Measurements from ENCODE around the gene UGT1A9. TPM values are rescaled to one million over a fixed set of nuclear protein-coding genes. Genes with fewer than 3 reads are reported as not detected.

Gene UGT1A9
- polyA plus RNA-seq, 1 donor from 2014 or later = not detected

DNA sequence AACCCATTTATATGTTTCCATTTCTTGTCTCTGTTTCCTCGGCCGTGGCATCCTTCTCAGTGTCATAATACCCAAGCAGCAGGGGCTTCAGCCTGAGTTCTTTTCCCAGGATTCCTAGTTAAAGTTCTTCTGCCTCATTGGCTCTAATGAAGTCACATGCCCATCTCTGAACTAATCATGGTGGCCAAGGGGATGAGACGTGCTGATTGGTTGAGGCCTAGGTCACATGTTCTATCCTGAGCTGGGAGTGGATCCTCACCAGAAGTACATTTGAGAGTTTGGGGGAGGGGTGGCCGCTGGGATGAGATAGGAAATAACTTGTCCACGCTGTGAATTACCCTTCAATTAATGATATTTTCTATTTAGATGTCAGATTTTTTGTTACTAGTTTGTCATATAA is 37.2 kb downstream of the UGT1A9 start:
- no peak overlapping the region for H3K4me2 ChIP-seq (ENCODE audit: low read length)
- no peaks in the 10 kb centered on the region for H3K9me2 ChIP-seq (ENCODE audit: insufficient read depth, low read length)
- H3K9me3 ChIP-seq (ENCODE audit: low read length) = no peaks in the 10 kb centered on the region
- H4K20me1 ChIP-seq (ENCODE audit: insufficient read depth) = no peaks in the 10 kb centered on the region
- no peaks in the 10 kb centered on the region for H3K27me3 ChIP-seq (ENCODE audit: insufficient read depth, low read depth, low read length)
- H3K27ac ChIP-seq (ENCODE audit: low read length) = no peak overlapping the region
- no peak for TF ChIP-seq SMC3 (conservative IDR thresholded peaks at IDR 0.05; ENCODE audit: poor library complexity)
- no peak for TF ChIP-seq RAD21 (conservative IDR thresholded peaks at IDR 0.05)
- TF ChIP-seq, protein P1, sequence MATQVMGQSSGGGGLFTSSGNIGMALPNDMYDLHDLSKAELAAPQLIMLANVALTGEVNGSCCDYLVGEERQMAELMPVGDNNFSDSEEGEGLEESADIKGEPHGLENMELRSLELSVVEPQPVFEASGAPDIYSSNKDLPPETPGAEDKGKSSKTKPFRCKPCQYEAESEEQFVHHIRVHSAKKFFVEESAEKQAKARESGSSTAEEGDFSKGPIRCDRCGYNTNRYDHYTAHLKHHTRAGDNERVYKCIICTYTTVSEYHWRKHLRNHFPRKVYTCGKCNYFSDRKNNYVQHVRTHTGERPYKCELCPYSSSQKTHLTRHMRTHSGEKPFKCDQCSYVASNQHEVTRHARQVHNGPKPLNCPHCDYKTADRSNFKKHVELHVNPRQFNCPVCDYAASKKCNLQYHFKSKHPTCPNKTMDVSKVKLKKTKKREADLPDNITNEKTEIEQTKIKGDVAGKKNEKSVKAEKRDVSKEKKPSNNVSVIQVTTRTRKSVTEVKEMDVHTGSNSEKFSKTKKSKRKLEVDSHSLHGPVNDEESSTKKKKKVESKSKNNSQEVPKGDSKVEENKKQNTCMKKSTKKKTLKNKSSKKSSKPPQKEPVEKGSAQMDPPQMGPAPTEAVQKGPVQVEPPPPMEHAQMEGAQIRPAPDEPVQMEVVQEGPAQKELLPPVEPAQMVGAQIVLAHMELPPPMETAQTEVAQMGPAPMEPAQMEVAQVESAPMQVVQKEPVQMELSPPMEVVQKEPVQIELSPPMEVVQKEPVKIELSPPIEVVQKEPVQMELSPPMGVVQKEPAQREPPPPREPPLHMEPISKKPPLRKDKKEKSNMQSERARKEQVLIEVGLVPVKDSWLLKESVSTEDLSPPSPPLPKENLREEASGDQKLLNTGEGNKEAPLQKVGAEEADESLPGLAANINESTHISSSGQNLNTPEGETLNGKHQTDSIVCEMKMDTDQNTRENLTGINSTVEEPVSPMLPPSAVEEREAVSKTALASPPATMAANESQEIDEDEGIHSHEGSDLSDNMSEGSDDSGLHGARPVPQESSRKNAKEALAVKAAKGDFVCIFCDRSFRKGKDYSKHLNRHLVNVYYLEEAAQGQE (IDR thresholded peaks at IDR 0.05; ENCODE audit: borderline replicate concordance) = no peak
- no peak for TF ChIP-seq POLR2AphosphoS5 (IDR thresholded peaks at IDR 0.05)
- H3F3A ChIP-seq (ENCODE audit: insufficient read depth, low read length, poor library complexity, severe bottlenecking) = no peaks in the 10 kb centered on the region
- no peaks in the 10 kb centered on the region for H3K79me2 ChIP-seq (replicated peaks; ENCODE audit: insufficient read depth, low read length)
- no peaks in the 10 kb centered on the region for H3K36me3 ChIP-seq (ENCODE audit: insufficient read depth, low read length)
- H3K9ac ChIP-seq (ENCODE audit: low read length) = no peak overlapping the region
- H2AFZ ChIP-seq (ENCODE audit: low read depth, low read length) = no peak overlapping the region
- H3K4me3 ChIP-seq (ENCODE audit: low read length) = no peak overlapping the region

DNA sequence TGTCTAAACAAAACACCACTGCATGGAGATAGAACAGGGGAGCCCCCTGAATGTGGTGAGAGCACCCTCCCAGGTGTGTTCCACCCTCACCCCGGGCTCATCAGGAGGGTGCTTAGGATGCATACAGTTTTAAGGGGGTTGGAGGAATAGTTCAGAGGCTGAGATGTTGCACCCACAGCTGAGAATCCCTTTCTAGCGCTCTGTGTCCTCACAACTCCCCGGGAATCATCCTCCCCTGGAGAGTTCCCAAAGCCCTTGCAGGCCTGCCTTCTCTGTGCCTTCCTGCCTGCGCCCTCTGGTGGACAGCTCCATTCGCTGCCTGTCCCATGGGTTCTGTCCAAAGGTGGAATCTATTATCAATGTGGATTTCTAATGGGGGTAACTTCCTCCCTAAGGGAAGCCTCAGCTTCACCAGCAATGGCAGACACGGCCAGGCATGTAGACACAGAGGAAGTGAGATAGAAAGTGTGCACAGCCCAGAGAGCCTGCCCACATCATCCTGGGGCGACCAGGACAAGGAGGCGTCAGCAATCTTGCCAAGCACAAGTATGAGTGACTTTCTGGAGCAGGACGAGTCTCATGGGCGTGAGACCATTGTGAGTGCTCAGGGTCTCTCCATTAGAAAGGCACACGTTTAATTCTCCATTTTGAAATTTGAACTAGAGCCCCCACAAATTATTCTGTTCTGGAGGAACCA is 39.8 kb downstream of the UGT1A9 start:
- Histone ChIP-seq H3K4me3 (ENCODE audit: low read length) (no peak overlapping the region), H3K4me2 (ENCODE audit: low read length) (no peak overlapping the region), H3K9me2 (ENCODE audit: insufficient read depth, low read length) (no peaks in the 10 kb centered on the region), H3K36me3 (ENCODE audit: insufficient read depth, low read length) (no peaks in the 10 kb centered on the region), H4K20me1 (ENCODE audit: insufficient read depth) (no peaks in the 10 kb centered on the region), H3K9me3 (ENCODE audit: low read length) (no peaks in the 10 kb centered on the region), H3F3A (ENCODE audit: insufficient read depth, low read length, poor library complexity, severe bottlenecking) (no peaks in the 10 kb centered on the region), H3K9ac (ENCODE audit: low read length) (no peak overlapping the region), H3K27ac (ENCODE audit: low read length) (no peak overlapping the region), H3K27me3 (ENCODE audit: insufficient read depth, low read depth, low read length) (no peaks in the 10 kb centered on the region), H2AFZ (ENCODE audit: low read depth, low read length) (no peak overlapping the region), H3K79me2 (replicated peaks; ENCODE audit: insufficient read depth, low read length) (no peaks in the 10 kb centered on the region)
- TF ChIP-seq, protein P2, sequence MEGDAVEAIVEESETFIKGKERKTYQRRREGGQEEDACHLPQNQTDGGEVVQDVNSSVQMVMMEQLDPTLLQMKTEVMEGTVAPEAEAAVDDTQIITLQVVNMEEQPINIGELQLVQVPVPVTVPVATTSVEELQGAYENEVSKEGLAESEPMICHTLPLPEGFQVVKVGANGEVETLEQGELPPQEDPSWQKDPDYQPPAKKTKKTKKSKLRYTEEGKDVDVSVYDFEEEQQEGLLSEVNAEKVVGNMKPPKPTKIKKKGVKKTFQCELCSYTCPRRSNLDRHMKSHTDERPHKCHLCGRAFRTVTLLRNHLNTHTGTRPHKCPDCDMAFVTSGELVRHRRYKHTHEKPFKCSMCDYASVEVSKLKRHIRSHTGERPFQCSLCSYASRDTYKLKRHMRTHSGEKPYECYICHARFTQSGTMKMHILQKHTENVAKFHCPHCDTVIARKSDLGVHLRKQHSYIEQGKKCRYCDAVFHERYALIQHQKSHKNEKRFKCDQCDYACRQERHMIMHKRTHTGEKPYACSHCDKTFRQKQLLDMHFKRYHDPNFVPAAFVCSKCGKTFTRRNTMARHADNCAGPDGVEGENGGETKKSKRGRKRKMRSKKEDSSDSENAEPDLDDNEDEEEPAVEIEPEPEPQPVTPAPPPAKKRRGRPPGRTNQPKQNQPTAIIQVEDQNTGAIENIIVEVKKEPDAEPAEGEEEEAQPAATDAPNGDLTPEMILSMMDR (IDR thresholded peaks at IDR 0.05; ENCODE audit: poor library complexity, severe bottlenecking) = peak; percentile 32
- TF ChIP-seq, protein P1 (IDR thresholded peaks at IDR 0.05; ENCODE audit: borderline replicate concordance) = no peak

Measured in neural cell (in vitro differentiated cells).